ENCODE measurements around the gene CNTN4.
"Not testable (repeated sequence)": the region's sequence is repeated elsewhere in the genome, so short reads cannot be mapped to it uniquely, and the experiment has no call there.

The CNTN4 gene

GRCh38 chr3:2774481-2775249 is 676.0 kb downstream of the CNTN4 start:
- DNase-seq (ENCODE audit: low read depth in 1 of 2, low spot score in 1 of 2): no peak

- no peak for DNase-seq (ENCODE audit: low read depth in 1 of 2, low spot score in 1 of 2)
Observed at GRCh38 chr3:2783261-2783660, 684.6 kb downstream of the CNTN4 start.

- no peak for DNase-seq (ENCODE audit: low read depth in 1 of 2, low spot score in 1 of 2)
Observed at GRCh38 chr3:2784627-2785026, 686.0 kb downstream of the CNTN4 start.

- no peak for DNase-seq (ENCODE audit: low read depth in 1 of 2, low spot score in 1 of 2)
Observed at GRCh38 chr3:2790266-2790815, 691.7 kb downstream of the CNTN4 start.

GRCh38 chr3:2792432-2792831 is 693.8 kb downstream of the CNTN4 start:
- no peak for DNase-seq (ENCODE audit: low read depth in 1 of 2, low spot score in 1 of 2)

GRCh38 chr3:2793987-2794386 is 695.3 kb downstream of the CNTN4 start:
- no peak for DNase-seq (ENCODE audit: low read depth in 1 of 2, low spot score in 1 of 2)

- DNase-seq (ENCODE audit: low read depth in 1 of 2, low spot score in 1 of 2): no peak
Observed at GRCh38 chr3:2802429-2802828, 703.8 kb downstream of the CNTN4 start.

- no peak for DNase-seq (ENCODE audit: low read depth in 1 of 2, low spot score in 1 of 2)
Observed at GRCh38 chr3:2807514-2807913, 708.8 kb downstream of the CNTN4 start.

GRCh38 chr3:2810723-2811122 is 712.1 kb downstream of the CNTN4 start:
- no peak for DNase-seq (ENCODE audit: low read depth in 1 of 2, low spot score in 1 of 2)

- DNase-seq (ENCODE audit: low read depth in 1 of 2, low spot score in 1 of 2): no peak
Observed at GRCh38 chr3:2819571-2819970, 720.9 kb downstream of the CNTN4 start.

GRCh38 chr3:2820982-2821381 is 722.3 kb downstream of the CNTN4 start:
- not testable (repeated sequence) for DNase-seq (ENCODE audit: low read depth in 1 of 2, low spot score in 1 of 2)

- DNase-seq (ENCODE audit: low read depth in 1 of 2, low spot score in 1 of 2): no peak
Observed at GRCh38 chr3:2822611-2823010, 723.9 kb downstream of the CNTN4 start.

GRCh38 chr3:2823031-2823430 is 724.4 kb downstream of the CNTN4 start:
- DNase-seq (ENCODE audit: low read depth in 1 of 2, low spot score in 1 of 2): no peak

GRCh38 chr3:2823437-2824211 is 725.0 kb downstream of the CNTN4 start:
- DNase-seq (ENCODE audit: low read depth in 1 of 2, low spot score in 1 of 2): no peak

GRCh38 chr3:2826036-2826435 is 727.4 kb downstream of the CNTN4 start:
- DNase-seq (ENCODE audit: low read depth in 1 of 2, low spot score in 1 of 2): no peak

- DNase-seq (ENCODE audit: low read depth in 1 of 2, low spot score in 1 of 2): no peak
Observed at GRCh38 chr3:2826453-2826852, 727.8 kb downstream of the CNTN4 start.

GRCh38 chr3:2837239-2837638 is 738.6 kb downstream of the CNTN4 start:
- DNase-seq (ENCODE audit: low read depth in 1 of 2, low spot score in 1 of 2): no peak

GRCh38 chr3:2837910-2838309 is 739.2 kb downstream of the CNTN4 start:
- DNase-seq (ENCODE audit: low read depth in 1 of 2, low spot score in 1 of 2): no peak

GRCh38 chr3:2838546-2839157 is 740.0 kb downstream of the CNTN4 start:
- DNase-seq (ENCODE audit: low read depth in 1 of 2, low spot score in 1 of 2): no peak

GRCh38 chr3:2839876-2840275 is 741.2 kb downstream of the CNTN4 start:
- no peak for DNase-seq (ENCODE audit: low read depth in 1 of 2, low spot score in 1 of 2)

GRCh38 chr3:2847062-2847841 is 748.6 kb downstream of the CNTN4 start:
- DNase-seq (ENCODE audit: low read depth in 1 of 2, low spot score in 1 of 2): no peak

Data from activated CD4-positive, alpha-beta T cell treated with anti-CD3 and anti-CD28 coated beads, Interleukin-2, amount 50 U/mL, for 24 hours (primary cell).